Activated CD8-positive, alpha-beta T cell treated with anti-CD3 and anti-CD28 coated beads for 36 hours (primary cell): ENCODE measurements around the gene GPC6. TPM values are rescaled to one million over a fixed set of nuclear protein-coding genes. Genes with fewer than 3 reads are reported as not detected.

ENCODE experiments used
- ATAC-seq: fragments of 200-7000 bp; cut with Tn5 transposase; one replicate; pipeline ENCODE4 v1.10.0; 2021; ENCODE audit warnings: mild to moderate bottlenecking, moderate library complexity
- CTCF ChIA-PET: fragments of 350-600 bp; sonication (Branson Sonifier 250); formaldehyde crosslinking; loops from one replicate; lab custom pipeline; 2021; ENCODE audit warnings: antibody characterized with exemption; lab: Charles Lee
- POLR2A ChIA-PET: fragments of 350-600 bp; sonication (Branson Sonifier 250); formaldehyde crosslinking; loops from one replicate; lab custom pipeline; 2021; ENCODE audit warnings: antibody characterized with exemption; lab: Charles Lee
- DNase-seq: peaks from one replicate; pipeline ENCODE4 v3.0.0-alpha.2; 2020
- H3K27ac Mint-ChIP-seq: one replicate; pipeline ENCODE4 v1.8.0; 2021; ENCODE audit warnings: mild to moderate bottlenecking, mixed read lengths
- H3K27me3 Mint-ChIP-seq: one replicate; pipeline ENCODE4 v1.8.0; 2021; ENCODE audit warnings: mixed read lengths
- H3K36me3 Mint-ChIP-seq: one replicate; pipeline ENCODE4 v1.8.0; 2021; ENCODE audit warnings: low read depth, mixed read lengths
- H3K4me1 Mint-ChIP-seq: one replicate; pipeline ENCODE4 v1.8.0; 2021; ENCODE audit warnings: low read depth, mixed read lengths
- H3K4me3 Mint-ChIP-seq: one replicate; pipeline ENCODE4 v1.8.0; 2021; ENCODE audit warnings: mild to moderate bottlenecking, moderate library complexity, mixed read lengths
- H3K9me3 Mint-ChIP-seq: one replicate; pipeline ENCODE4 v1.8.0; 2021; ENCODE audit warnings: mixed read lengths
- CTCF ChIP-seq: fragments of 200-600 bp; IDR thresholded peaks from one replicate; pipeline ENCODE4 v1.8.0; 2022; ENCODE audit warnings: antibody characterized with exemption, mild to moderate bottlenecking
- intact Hi-C: fragments of 100-400 bp; cut with micrococcal nuclease; formaldehyde crosslinking; loops from one replicate; pipeline ENCODE4 v1.10.0; 2022
- total RNA-seq, 2 experiments: library from RNA; stranded (reverse); gene quantifications; one replicate each; pipeline ENCODE4 v1.2.3, GENCODE V29; 2021

The GPC6 gene
- total RNA-seq, 2 experiments from 2014 or later, result not detected

GRCh38 chr13:93502987-93503615 lies 276.5 kb downstream of the GPC6 start:
- Mint-ChIP-seq H3K4me1 (no peaks in the 10 kb centered on the region), H3K9me3 (peaks cover 3% of the 10 kb centered on the region), H3K36me3 (no peaks in the 10 kb centered on the region), H3K27me3 (no peaks in the 10 kb centered on the region), H3K27ac (no peak overlapping the region), H3K4me3 (no peak overlapping the region)
- DNase-seq (no peak), ATAC-seq (no peak)
- no peak for TF ChIP-seq CTCF
- ChIA-PET POLR2A (no interaction called here), CTCF (no interaction called here)
- intact Hi-C loops, result no loop called here

- no peak overlapping the region for H3K4me3 Mint-ChIP-seq
- CTCF ChIA-PET, result no interaction called here
- DNase-seq (no peak), ATAC-seq (no peak)
- POLR2A ChIA-PET, result no interaction called here
- intact Hi-C loops, result no loop called here
- H3K9me3 Mint-ChIP-seq, result peaks cover 3% of the 10 kb centered on the region
- H3K27ac Mint-ChIP-seq, result no peak overlapping the region
- TF ChIP-seq CTCF, result no peak
- H3K4me1 Mint-ChIP-seq, result no peaks in the 10 kb centered on the region
- no peaks in the 10 kb centered on the region for H3K27me3 Mint-ChIP-seq
- no peaks in the 10 kb centered on the region for H3K36me3 Mint-ChIP-seq
These were observed 278.7 kb downstream of the GPC6 start for GRCh38 chr13:93505104-93505952.

GRCh38 chr13:93511011-93511410 lies 284.4 kb downstream of the GPC6 start:
- no peak overlapping the region for H3K27ac Mint-ChIP-seq
- peaks cover 3% of the 10 kb centered on the region for H3K9me3 Mint-ChIP-seq
- peaks cover 3% of the 10 kb centered on the region for H3K27me3 Mint-ChIP-seq
- ATAC-seq, result no peak
- no peaks in the 10 kb centered on the region for H3K36me3 Mint-ChIP-seq
- intact Hi-C loops, result no loop called here
- no peak for DNase-seq
- CTCF ChIA-PET, result no interaction called here
- H3K4me1 Mint-ChIP-seq, result no peaks in the 10 kb centered on the region
- POLR2A ChIA-PET, result no interaction called here
- no peak for TF ChIP-seq CTCF
- no peak overlapping the region for H3K4me3 Mint-ChIP-seq

GRCh38 chr13:93515267-93515666 lies 288.7 kb downstream of the GPC6 start:
- Mint-ChIP-seq H3K4me3 (no peak overlapping the region), H3K36me3 (no peaks in the 10 kb centered on the region), H3K4me1 (no peaks in the 10 kb centered on the region), H3K27ac (no peak overlapping the region), H3K27me3 (peaks cover 3% of the 10 kb centered on the region), H3K9me3 (no peaks in the 10 kb centered on the region)
- TF ChIP-seq CTCF, result no peak
- ChIA-PET CTCF (no interaction called here), POLR2A (no interaction called here)
- no peak for ATAC-seq
- intact Hi-C loops, result no loop called here
- DNase-seq, result no peak

- intact Hi-C loops, result no loop called here
- POLR2A ChIA-PET, result no interaction called here
- no peak overlapping the region for H3K27ac Mint-ChIP-seq
These were observed 291.1 kb downstream of the GPC6 start for GRCh38 chr13:93517658-93518057.

More at GRCh38 chr13:93517658-93518057, 291.1 kb downstream of the GPC6 start:
- H3K4me3 Mint-ChIP-seq, result no peak overlapping the region
- H3K36me3 Mint-ChIP-seq, result no peaks in the 10 kb centered on the region
- CTCF ChIA-PET, result no interaction called here
- H3K9me3 Mint-ChIP-seq, result no peaks in the 10 kb centered on the region
- TF ChIP-seq CTCF, result no peak
- no peak for ATAC-seq
- H3K27me3 Mint-ChIP-seq, result peaks cover 1% of the 10 kb centered on the region
- DNase-seq, result no peak
- H3K4me1 Mint-ChIP-seq, result no peaks in the 10 kb centered on the region
